HepG2 (cell line): ENCODE data around the gene MMP24OS. TPM values are rescaled to one million over a fixed set of nuclear protein-coding genes. Genes with fewer than 3 reads are reported as not detected.

Source experiments
- E2F1 ChIP-seq: sonication (generic); formaldehyde crosslinking; IDR thresholded peaks from 2 replicates; pipeline ENCODE4 v1.5.0; 2020; ENCODE audit warnings: missing genetic modification reagents
- FOXA1 ChIP-seq, 2 experiments: fragments of 450-650 bp in 1 of 2; sonication (generic) in 1 of 2; formaldehyde crosslinking in 1 of 2; IDR thresholded peaks; 2 replicates each; pipeline versions ENCODE4 v1.4.0 to v1.6.1; 2016 to 2020; ENCODE audit warnings: missing genetic modification reagents in 1 of 2
- HMGXB3 ChIP-seq: sonication (generic); formaldehyde crosslinking; IDR thresholded peaks from 2 replicates; pipeline ENCODE4 v1.4.0; 2020; ENCODE audit warnings: missing genetic modification reagents, borderline replicate concordance
- IKZF5 ChIP-seq: IDR thresholded peaks from 2 replicates; pipeline ENCODE4 v1.6.1; 2018; ENCODE audit warnings: missing genetic modification reagents, mild to moderate bottlenecking, missing compliant biosample characterization
- KDM5B ChIP-seq: sonication (generic); formaldehyde crosslinking; IDR thresholded peaks from 2 replicates; pipeline ENCODE4 v1.4.0; 2020; ENCODE audit warnings: missing genetic modification reagents, mild to moderate bottlenecking, borderline replicate concordance
- KIAA2018 ChIP-seq: sonication (generic); formaldehyde crosslinking; IDR thresholded peaks from 2 replicates; pipeline ENCODE4 v1.5.0; 2020; ENCODE audit warnings: mild to moderate bottlenecking, missing genetic modification reagents, borderline replicate concordance
- PLRG1 ChIP-seq: fragments of 450-650 bp; conservative IDR thresholded peaks from 2 replicates; pipeline ENCODE4 v1.6.1; 2016
- RCOR2 ChIP-seq: IDR thresholded peaks from 2 replicates; pipeline ENCODE4 v1.6.1; 2016; ENCODE audit warnings: missing biosample characterization, missing genetic modification reagents
- RELA ChIP-seq: sonication (generic); formaldehyde crosslinking; IDR thresholded peaks from 2 replicates; pipeline ENCODE4 v1.4.0; 2020; ENCODE audit warnings: missing genetic modification reagents
- SALL2 ChIP-seq: sonication (generic); formaldehyde crosslinking; IDR thresholded peaks from 2 replicates; pipeline ENCODE4 v1.8.1; 2023; ENCODE audit warnings: mild to moderate bottlenecking, missing genetic modification reagents, inconsistent platforms
- SOX6 ChIP-seq, 2 experiments: fragments of 450-650 bp in 1 of 2; sonication (generic) in 1 of 2; formaldehyde crosslinking in 1 of 2; IDR thresholded peaks; 2 replicates each; pipeline versions ENCODE4 v1.4.0 to v1.6.1; 2017 to 2020; ENCODE audit warnings: antibody characterized with exemption in 1 of 2, mild to moderate bottlenecking in 1 of 2, missing genetic modification reagents in 1 of 2
- TMF1 ChIP-seq: sonication (generic); formaldehyde crosslinking; IDR thresholded peaks from 2 replicates; pipeline ENCODE4 v1.8.1; 2022; ENCODE audit warnings: low read depth, missing genetic modification reagents
- ZNF746 ChIP-seq: sonication (generic); formaldehyde crosslinking; IDR thresholded peaks from 2 replicates; pipeline ENCODE4 v1.8.0; 2022; ENCODE audit warnings: mild to moderate bottlenecking, missing genetic modification reagents
- polyA plus RNA-seq, 8 experiments: library from polyadenylated mRNA; depleted of rRNA in 3 of 8; stranded (reverse) in 7 of 8; unstranded in 1 of 8; fragments of >200 nt; fragmentation: Illumina TruSeq in 4 of 8; extraction: Trizol in 4 of 8; gene quantifications; 2 replicates each; pipeline versions ENCODE4 v1.2.1 to v1.2.3, GENCODE V29; 2011 to 2016; ENCODE audit warnings: low read depth in 4 of 8, missing spikeins in 1 of 8, mixed read lengths in 1 of 8; ENCODE audit not compliant: insufficient read depth in 1 of 8
- total RNA-seq, 5 experiments: library from RNA; depleted of rRNA; stranded (reverse); fragments of >200 nt; fragmentation: Illumina TruSeq; extraction: Trizol; gene quantifications; 2 replicates each; pipeline ENCODE4 v1.2.3, GENCODE V29; 2016; ENCODE audit warnings: low read depth in 1 of 5

The MMP24OS gene
- total and polyA plus RNA-seq, 2 of the 13 experiments (the other 11 are each of a cell fraction or from before 2014, with no cell fraction given), result 6.0 to 8.5 TPM

- 0 out of 2 replicates have a peak, but pooled peaks have one; percentile 30 for TF ChIP-seq HMGXB3
- TF ChIP-seq ZNF746 (CRISPR knock-in tag), result no peak
- TF ChIP-seq E2F1 (CRISPR knock-in tag), result no peak
- no peak for TF ChIP-seq KDM5B (CRISPR knock-in tag)
- peak; percentile 70 for TF ChIP-seq RCOR2 (CRISPR knock-in tag)
- no peak for TF ChIP-seq SOX6 (IDR thresholded peaks at IDR 0.05)
- TF ChIP-seq SOX6 (CRISPR knock-in tag; IDR thresholded peaks at IDR 0.05), result peak; percentile 32; the same call in 1 of the 2 replicates
- no peak for TF ChIP-seq KIAA2018 (CRISPR knock-in tag)
- TF ChIP-seq RELA, result no peak
- TF ChIP-seq PLRG1, result no peak
- TF ChIP-seq IKZF5 (CRISPR knock-in tag), result peak; percentile 89
- TF ChIP-seq TMF1 (CRISPR knock-in tag), result no peak
- TF ChIP-seq FOXA1 (IDR thresholded peaks at IDR 0.05), result no peak
- no peak for TF ChIP-seq FOXA1 (CRISPR knock-in tag; IDR thresholded peaks at IDR 0.05)
- TF ChIP-seq SALL2 (CRISPR knock-in tag), result peak; percentile 68; the same call in 1 of the 2 replicates
These were observed 26.0 kb upstream of the MMP24OS start (continued) for GRCh38 chr20:35303735-35304491.
